H1 (cell line): ENCODE measurements around the gene ZBTB7A.

Experiments used
- ATF2 ChIP-seq: IDR thresholded peaks from 2 replicates; pipeline ENCODE4 v1.6.1; 2012; ENCODE audit warnings: low read length, inconsistent platforms
- CTCF ChIP-seq, 3 experiments: IDR thresholded peaks; 1 replicate in 2 of 3; 2 replicates in 1 of 3; pipeline versions ENCODE4 v1.5.1 to v1.6.1; 2011; ENCODE audit warnings: low read length in 3 of 3, mild to moderate bottlenecking in 3 of 3, inconsistent platforms in 2 of 3, low read depth in 1 of 3, moderate library complexity in 1 of 3; ENCODE audit not compliant: insufficient read depth in 1 of 3; ENCODE audit errors: control extremely low read depth in 1 of 3
- EZH2 ChIP-seq: fragments of 200-600 bp; sonication (generic); IDR thresholded peaks from 2 replicates; pipeline ENCODE4 v1.7.1; 2012; ENCODE audit warnings: low read depth, mild to moderate bottlenecking, moderate library complexity, low read length, inconsistent platforms; ENCODE audit not compliant: severe bottlenecking
- JUN ChIP-seq: IDR thresholded peaks from 2 replicates; pipeline ENCODE4 v1.6.1; 2011; ENCODE audit warnings: low read depth, mild to moderate bottlenecking, improper control_type of control experiment, low read length
- MAX ChIP-seq: IDR thresholded peaks from 2 replicates; pipeline ENCODE4 v1.6.1; 2012; ENCODE audit warnings: inconsistent platforms
- POLR2A ChIP-seq, 2 experiments: IDR thresholded peaks; 1 replicate in 1 of 2; 2 replicates in 1 of 2; pipeline ENCODE4 v1.6.1; 2011; ENCODE audit warnings: low read depth in 2 of 2, low read length in 2 of 2, mild to moderate bottlenecking in 2 of 2; ENCODE audit errors: control extremely low read depth in 1 of 2
- RAD21 ChIP-seq, 2 experiments: IDR thresholded peaks in 1 of 2; conservative IDR thresholded peaks in 1 of 2; 2 replicates each; pipeline ENCODE4 v1.6.1; 2011; ENCODE audit warnings: low read depth in 2 of 2, low read length in 2 of 2, improper control_type of control experiment in 1 of 2, inconsistent platforms in 1 of 2, mild to moderate bottlenecking in 1 of 2, moderate library complexity in 1 of 2
- RFX5 ChIP-seq: IDR thresholded peaks from 2 replicates; pipeline ENCODE4 v1.6.1; 2011; ENCODE audit warnings: low read depth, low read length, improper control_type of control experiment, borderline replicate concordance
- SIN3A ChIP-seq, 2 experiments: IDR thresholded peaks in 1 of 2; conservative IDR thresholded peaks in 1 of 2; 2 replicates each; pipeline ENCODE4 v1.6.1; 2011 to 2012; ENCODE audit warnings: low read length in 2 of 2, improper control_type of control experiment in 1 of 2, low read depth in 1 of 2, mild to moderate bottlenecking in 1 of 2
- TAF1 ChIP-seq: IDR thresholded peaks from 2 replicates; pipeline ENCODE4 v1.6.1; 2011; ENCODE audit warnings: mild to moderate bottlenecking, low read depth, low read length
- USF2 ChIP-seq: IDR thresholded peaks from 2 replicates; pipeline ENCODE4 v1.6.1; 2011; ENCODE audit warnings: low read length, improper control_type of control experiment

GRCh38 chr19:4016486-4016885 lies 50.2 kb downstream of the ZBTB7A start:
- TF ChIP-seq CTCF (IDR thresholded peaks at IDR 0.05; ENCODE audit: control extremely low read depth in 1 of 3, insufficient read depth in 1 of 3, low read depth in 1 of 3, low read length in 3 of 3), result no peak
- TF ChIP-seq USF2, result no peak
- no peak for TF ChIP-seq MAX
- TF ChIP-seq JUN, result no peak
- TF ChIP-seq ATF2, result no peak
- no peak for TF ChIP-seq TAF1
- no peak for TF ChIP-seq SIN3A (conservative IDR thresholded peaks at IDR 0.05 in 1 of 2, IDR thresholded peaks at IDR 0.05 in 1 of 2; ENCODE audit: low read depth in 1 of 2, low read length in 2 of 2)
- TF ChIP-seq EZH2, result no peak
- no peak for TF ChIP-seq RFX5
- TF ChIP-seq POLR2A (IDR thresholded peaks at IDR 0.05; ENCODE audit: control extremely low read depth in 1 of 2, low read depth in 2 of 2, low read length in 2 of 2), result no peak
- no peak for TF ChIP-seq RAD21 (IDR thresholded peaks at IDR 0.05 in 1 of 2, conservative IDR thresholded peaks at IDR 0.05 in 1 of 2; ENCODE audit: low read depth in 2 of 2, low read length in 2 of 2)
